GM18498 (cell line): ENCODE measurements around the gene ZNF451.
A peak's percentile ranks its signal among the peaks of the same experiment; 100 is the strongest.
"Not testable (repeated sequence)": the region's sequence is repeated elsewhere in the genome, so short reads cannot be mapped to it uniquely, and the experiment has no call there.

Experiments used
- ATAC-seq: cut with Tn5 transposase; IDR thresholded peaks from one replicate; pipeline ENCODE4 v1.9.1; 2021; ENCODE audit warnings: mild to moderate bottlenecking, moderate library complexity; ENCODE audit not compliant: unreplicated experiment

Gene ZNF451

GRCh38 chr6:57089687-57090457, at the start of gene ZNF451:
ZNF451 (plus strand) TSS chr6:57090188; CDS start chr6:57090254, 66 bp downstream.
- peak; percentile 93 for ATAC-seq

GRCh38 chr6:57044061-57044460, 45.9 kb upstream of the ZNF451 start:
- not testable (repeated sequence) for ATAC-seq

- ATAC-seq, result no peak
Observed at GRCh38 chr6:57044568-57044967, 45.4 kb upstream of the ZNF451 start.

- ATAC-seq, result peak; percentile 94
Observed at GRCh38 chr6:57046332-57047256, 43.4 kb upstream of the ZNF451 start, which contains the start of gene KIAA1586. KIAA1586 (plus strand) TSS chr6:57046693; CDS start chr6:57046756, 63 bp downstream.

GRCh38 chr6:57047257-57047585, 42.8 kb upstream of the ZNF451 start:
- peak; percentile 20 for ATAC-seq

GRCh38 chr6:57047859-57048258, 42.1 kb upstream of the ZNF451 start:
- not testable (repeated sequence) for ATAC-seq

GRCh38 chr6:57048577-57048976, 41.4 kb upstream of the ZNF451 start:
- ATAC-seq, result no peak

- ATAC-seq, result no peak
Observed at GRCh38 chr6:57063847-57064246, 26.1 kb upstream of the ZNF451 start.

GRCh38 chr6:57064809-57065208, 25.2 kb upstream of the ZNF451 start:
- ATAC-seq, result no peak

GRCh38 chr6:57068061-57068460, 21.9 kb upstream of the ZNF451 start:
- no peak for ATAC-seq

GRCh38 chr6:57069228-57069627, 20.8 kb upstream of the ZNF451 start:
- ATAC-seq, result no peak

GRCh38 chr6:57069920-57070331, 20.1 kb upstream of the ZNF451 start:
- ATAC-seq, result no peak

- ATAC-seq, result no peak
Observed at GRCh38 chr6:57072108-57072507, 17.9 kb upstream of the ZNF451 start.

GRCh38 chr6:57074383-57074782, 15.6 kb upstream of the ZNF451 start:
- ATAC-seq, result no peak

GRCh38 chr6:57075092-57075491, 14.9 kb upstream of the ZNF451 start:
- ATAC-seq, result no peak

- no peak for ATAC-seq
Observed at GRCh38 chr6:57078531-57079207, 11.3 kb upstream of the ZNF451 start.

GRCh38 chr6:57085471-57085870, 4.5 kb upstream of the ZNF451 start:
- ATAC-seq, result no peak

- no peak for ATAC-seq
Observed at GRCh38 chr6:57086843-57087242, 3.1 kb upstream of the ZNF451 start.

- no peak for ATAC-seq
Observed at GRCh38 chr6:57087916-57088315, 2.1 kb upstream of the ZNF451 start.

GRCh38 chr6:57089265-57089664, 723 bp upstream of the ZNF451 start:
- no peak for ATAC-seq

GRCh38 chr6:57090458-57091067, 575 bp downstream of the ZNF451 start:
- ATAC-seq, result peak; percentile 13
